ENCODE data around the gene TMEM181.
"Not testable (repeated sequence)": the region's sequence is repeated elsewhere in the genome, so short reads cannot be mapped to it uniquely, and the experiment has no call there.

Gene TMEM181, protein sequence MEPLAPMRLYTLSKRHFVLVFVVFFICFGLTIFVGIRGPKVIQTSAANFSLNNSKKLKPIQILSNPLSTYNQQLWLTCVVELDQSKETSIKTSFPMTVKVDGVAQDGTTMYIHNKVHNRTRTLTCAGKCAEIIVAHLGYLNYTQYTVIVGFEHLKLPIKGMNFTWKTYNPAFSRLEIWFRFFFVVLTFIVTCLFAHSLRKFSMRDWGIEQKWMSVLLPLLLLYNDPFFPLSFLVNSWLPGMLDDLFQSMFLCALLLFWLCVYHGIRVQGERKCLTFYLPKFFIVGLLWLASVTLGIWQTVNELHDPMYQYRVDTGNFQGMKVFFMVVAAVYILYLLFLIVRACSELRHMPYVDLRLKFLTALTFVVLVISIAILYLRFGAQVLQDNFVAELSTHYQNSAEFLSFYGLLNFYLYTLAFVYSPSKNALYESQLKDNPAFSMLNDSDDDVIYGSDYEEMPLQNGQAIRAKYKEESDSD

DNA sequence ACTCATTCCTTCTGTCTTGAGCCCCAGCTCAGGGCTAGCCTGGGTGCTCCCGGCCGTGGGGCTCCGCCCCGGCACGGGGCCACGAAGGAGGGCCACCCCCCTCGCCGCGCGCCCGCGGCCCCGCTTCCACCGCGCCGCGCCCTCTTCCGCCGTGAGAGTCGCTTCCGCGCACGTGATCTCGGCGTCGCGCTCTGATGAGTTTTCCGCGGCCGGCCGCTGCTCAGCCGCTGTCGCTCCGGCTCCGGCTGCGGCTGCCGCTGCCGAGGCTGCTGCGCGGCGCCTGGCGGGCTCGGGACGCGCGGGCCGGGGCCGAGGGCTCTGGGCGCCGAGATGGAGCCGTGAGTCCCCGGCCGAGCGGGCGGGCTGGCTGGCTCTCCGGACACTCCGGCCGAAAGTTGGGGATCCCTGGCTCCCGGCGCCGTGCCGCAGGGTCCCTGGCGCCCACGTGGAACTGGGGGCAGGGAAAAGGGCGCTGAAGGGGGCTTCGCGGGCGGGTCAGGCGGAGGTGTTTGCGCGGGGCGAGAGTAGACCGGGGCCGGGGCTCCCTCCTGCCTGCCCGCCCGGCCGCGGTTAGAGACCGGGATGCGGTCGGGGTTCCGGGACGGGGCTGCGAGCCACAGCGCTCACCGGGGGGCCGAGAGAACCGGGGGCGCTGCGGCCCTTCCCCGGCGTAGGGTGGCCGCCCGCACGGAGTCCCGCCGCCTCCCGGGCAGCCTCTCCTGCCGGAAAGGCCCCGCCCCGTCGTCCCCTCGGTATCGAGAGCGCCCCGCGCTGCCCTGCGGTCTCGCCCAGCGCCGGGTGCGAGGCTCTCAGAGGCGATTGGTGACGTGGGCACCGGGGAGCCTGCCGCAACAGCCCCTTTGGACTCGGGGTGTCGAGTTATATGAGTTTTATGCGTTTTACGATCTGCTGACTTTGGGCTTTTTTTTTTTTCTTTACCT is at the start of gene TMEM181:
TMEM181 (plus strand) TSS at position 197 of the 941 bp plus-strand sequence; CDS start at position 331, 134 bp downstream.
- Mint-ChIP-seq H3K4me1 (peaks cover 34% of the 10 kb centered on the region), H3K27ac (peak within 1 kb of the TSS; percentile 93), H3K36me3 (no peaks in the 10 kb centered on the region), H3K9me3 (no peaks in the 10 kb centered on the region), H3K27me3 (no peaks in the 10 kb centered on the region), H3K4me3 (peak within 1 kb of the TSS; percentile 96)

DNA sequence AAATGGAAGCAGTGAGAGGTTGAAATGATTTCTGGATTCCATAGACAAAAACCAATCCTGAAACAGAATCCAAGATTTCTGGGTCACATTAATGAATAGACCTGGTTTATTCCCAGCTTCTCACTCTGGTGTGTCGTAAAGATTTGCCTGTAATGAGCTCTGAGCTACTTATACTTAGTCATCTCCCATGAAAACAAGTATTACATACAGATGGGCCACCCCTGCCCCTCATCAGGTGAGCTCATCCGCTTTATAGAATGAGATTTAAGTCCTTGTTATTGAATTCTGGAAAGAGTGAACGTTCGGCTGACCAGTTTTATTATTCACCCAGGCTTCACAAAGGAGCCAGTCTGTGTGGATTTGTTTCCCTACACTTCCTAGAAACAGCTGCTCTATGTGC is 47.1 kb upstream of the TMEM181 start:
- H3K4me1 Mint-ChIP-seq: peaks cover 18% of the 10 kb centered on the region
- no peak overlapping the region for H3K27ac Mint-ChIP-seq
- no peaks in the 10 kb centered on the region for H3K36me3 Mint-ChIP-seq
- no peak overlapping the region for H3K4me3 Mint-ChIP-seq
- no peaks in the 10 kb centered on the region for H3K9me3 Mint-ChIP-seq
- no peaks in the 10 kb centered on the region for H3K27me3 Mint-ChIP-seq

DNA sequence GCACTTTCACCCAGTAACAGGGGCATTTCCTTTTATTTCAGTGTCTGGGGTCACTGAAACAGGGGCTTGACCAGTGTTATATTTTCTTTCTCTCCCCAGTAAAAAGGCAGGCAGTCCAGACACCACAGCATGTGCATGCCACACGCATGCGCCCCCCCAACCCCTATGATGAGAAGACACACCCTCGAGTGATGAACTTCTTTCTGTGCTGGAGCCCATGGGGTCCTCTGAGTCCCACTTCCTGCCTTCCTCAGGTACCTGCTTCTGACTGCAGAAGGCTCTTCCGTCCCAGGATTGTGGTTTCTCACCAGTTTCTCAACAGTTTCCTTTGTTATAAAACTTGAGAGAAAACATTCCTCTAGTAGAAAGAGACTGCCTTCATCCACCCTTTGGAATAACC is 45.7 kb upstream of the TMEM181 start:
- Mint-ChIP-seq H3K27ac (peak overlapping the region; percentile 8), H3K4me3 (no peak overlapping the region), H3K9me3 (no peaks in the 10 kb centered on the region), H3K36me3 (no peaks in the 10 kb centered on the region), H3K27me3 (no peaks in the 10 kb centered on the region), H3K4me1 (peaks cover 29% of the 10 kb centered on the region)

DNA sequence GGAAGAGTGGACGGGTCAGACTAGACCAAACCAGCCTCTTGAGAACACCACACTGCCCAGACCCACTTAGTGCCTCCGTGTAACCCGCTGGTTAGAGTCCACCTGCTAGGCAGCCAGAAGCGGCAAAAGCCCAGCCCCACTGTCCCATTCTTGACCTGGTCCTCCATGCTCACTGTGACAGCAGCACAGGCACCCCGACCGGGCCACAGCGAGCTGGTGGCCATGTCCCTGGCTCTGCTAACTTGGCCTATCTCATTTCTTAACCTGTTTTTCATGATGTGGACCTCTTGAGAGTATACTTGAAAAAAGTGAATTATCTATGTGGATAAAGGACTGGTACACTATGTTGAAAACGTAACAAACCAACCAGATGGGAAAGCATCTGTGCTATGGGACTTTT is 44.9 kb upstream of the TMEM181 start:
- H3K4me1 Mint-ChIP-seq: peaks cover 29% of the 10 kb centered on the region
- peaks cover 3% of the 10 kb centered on the region for H3K27me3 Mint-ChIP-seq
- no peaks in the 10 kb centered on the region for H3K9me3 Mint-ChIP-seq
- H3K27ac Mint-ChIP-seq: no peak overlapping the region
- no peaks in the 10 kb centered on the region for H3K36me3 Mint-ChIP-seq
- H3K4me3 Mint-ChIP-seq: no peak overlapping the region

DNA sequence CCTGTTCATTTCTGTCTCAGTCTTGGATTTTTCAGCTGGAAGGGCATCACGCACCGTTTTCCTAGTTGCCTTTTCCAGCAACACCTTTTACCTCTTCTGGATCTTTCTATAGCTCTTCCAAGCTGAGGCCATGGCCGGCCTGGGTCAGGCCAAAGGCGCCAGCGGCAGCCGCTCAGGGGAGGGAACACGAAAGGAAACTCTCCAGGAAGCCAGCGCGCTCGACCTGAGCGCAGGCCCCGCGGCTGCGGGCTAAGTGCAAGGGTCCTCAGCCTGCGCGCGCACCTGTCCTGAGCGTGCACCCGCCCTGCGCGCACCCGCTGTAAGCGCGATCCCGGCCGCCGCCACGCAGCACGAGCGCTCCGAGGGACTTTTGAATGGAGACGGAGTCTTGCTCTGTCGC is 43.8 kb upstream of the TMEM181 start:
- no peak overlapping the region for H3K27ac Mint-ChIP-seq
- no peaks in the 10 kb centered on the region for H3K36me3 Mint-ChIP-seq
- no peak overlapping the region for H3K4me3 Mint-ChIP-seq
- peaks cover 29% of the 10 kb centered on the region for H3K4me1 Mint-ChIP-seq
- H3K27me3 Mint-ChIP-seq: peaks cover 5% of the 10 kb centered on the region
- no peaks in the 10 kb centered on the region for H3K9me3 Mint-ChIP-seq

DNA sequence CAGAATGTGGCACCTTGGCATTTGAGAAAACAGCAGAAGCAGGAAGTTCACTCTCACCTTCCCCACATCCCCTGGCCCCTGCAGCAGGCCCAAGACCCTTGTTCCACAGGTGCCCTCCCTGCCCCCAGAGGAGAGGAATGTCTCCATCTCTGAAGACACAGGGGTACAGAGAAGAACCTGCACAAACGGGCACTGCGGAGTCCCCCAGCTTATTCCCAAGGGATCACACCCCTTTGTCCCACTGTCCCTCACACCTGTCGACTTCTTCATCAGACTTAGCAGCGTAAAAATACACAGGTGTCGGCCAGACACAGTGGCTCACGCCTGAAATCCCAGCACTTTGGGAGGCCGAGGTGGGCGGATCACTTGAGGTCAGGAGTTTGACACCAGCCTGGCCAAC is 42.9 kb upstream of the TMEM181 start:
- H3K4me3 Mint-ChIP-seq: no peak overlapping the region
- peaks cover 29% of the 10 kb centered on the region for H3K4me1 Mint-ChIP-seq
- H3K27ac Mint-ChIP-seq: no peak overlapping the region
- H3K36me3 Mint-ChIP-seq: no peaks in the 10 kb centered on the region
- H3K27me3 Mint-ChIP-seq: peaks cover 5% of the 10 kb centered on the region
- H3K9me3 Mint-ChIP-seq: no peaks in the 10 kb centered on the region

DNA sequence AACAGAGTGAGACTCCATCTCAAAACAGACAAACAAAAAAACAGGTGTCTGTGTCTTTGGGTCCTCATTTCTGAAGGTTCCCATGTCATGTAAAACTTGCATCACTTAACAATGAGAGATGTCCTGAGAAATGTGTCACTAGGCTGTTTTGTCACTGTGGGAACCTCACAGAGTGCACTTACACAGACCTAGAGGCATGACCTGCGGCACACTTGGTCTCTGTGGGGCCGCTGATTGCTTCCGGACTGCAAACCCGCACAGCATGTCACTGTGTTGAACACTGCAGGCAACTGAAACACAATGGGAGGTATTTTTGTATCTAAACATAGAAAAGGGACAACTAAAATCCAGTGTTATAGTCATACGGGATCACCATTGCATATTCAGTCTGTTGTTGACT is 42.3 kb upstream of the TMEM181 start:
- no peaks in the 10 kb centered on the region for H3K9me3 Mint-ChIP-seq
- H3K27ac Mint-ChIP-seq: no peak overlapping the region
- H3K4me3 Mint-ChIP-seq: peak overlapping the region; percentile 88
- H3K36me3 Mint-ChIP-seq: no peaks in the 10 kb centered on the region
- peaks cover 5% of the 10 kb centered on the region for H3K27me3 Mint-ChIP-seq
- peaks cover 29% of the 10 kb centered on the region for H3K4me1 Mint-ChIP-seq

DNA sequence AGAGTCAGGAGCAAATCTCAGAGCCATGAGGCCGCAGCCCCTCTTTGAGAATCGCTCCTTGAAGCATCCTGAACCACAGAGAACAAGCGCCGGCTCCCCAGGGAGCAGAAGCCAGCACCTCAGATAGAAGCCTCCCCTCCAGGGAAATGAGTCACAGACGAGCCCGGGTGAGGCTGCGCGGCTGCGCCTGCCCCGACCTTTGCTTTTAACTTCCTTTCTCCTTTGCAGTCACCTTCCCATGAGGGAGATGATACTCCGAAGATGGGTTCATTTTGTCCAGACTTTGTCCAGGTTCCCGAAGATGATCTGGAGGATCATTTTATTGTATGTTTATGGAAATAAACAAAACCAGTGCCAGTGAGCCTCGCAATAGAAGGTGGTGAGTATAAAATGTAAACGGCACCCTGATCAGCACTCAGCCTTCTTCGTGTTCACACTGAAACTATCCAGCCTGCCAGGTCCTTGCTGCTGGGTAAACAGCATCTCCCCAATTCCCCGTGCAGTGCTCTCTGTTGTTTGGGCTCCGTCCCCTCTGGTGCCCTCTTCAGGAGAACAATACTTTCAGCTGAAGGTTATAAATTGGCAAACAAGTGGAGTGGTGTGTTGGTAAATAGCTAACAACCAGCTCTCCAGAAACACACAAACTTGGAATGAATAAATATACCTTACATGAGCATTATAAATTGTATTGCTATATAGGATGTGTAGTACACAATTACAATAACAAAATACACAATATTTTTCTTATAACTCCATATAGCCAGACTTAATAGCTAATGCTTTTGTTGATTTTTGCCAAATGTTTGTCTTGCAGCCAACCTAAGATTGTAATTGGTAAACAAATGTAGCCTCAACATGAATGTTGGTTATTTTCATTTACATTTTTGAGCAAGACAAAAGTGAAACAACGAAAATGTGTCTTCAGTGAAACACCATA is 41.4 kb upstream of the TMEM181 start:
- Mint-ChIP-seq H3K9me3 (no peaks in the 10 kb centered on the region), H3K4me1 (peaks cover 29% of the 10 kb centered on the region), H3K27me3 (peaks cover 7% of the 10 kb centered on the region), H3K4me3 (peak overlapping the region; percentile 88), H3K27ac (peak overlapping the region; percentile 30), H3K36me3 (no peaks in the 10 kb centered on the region)

DNA sequence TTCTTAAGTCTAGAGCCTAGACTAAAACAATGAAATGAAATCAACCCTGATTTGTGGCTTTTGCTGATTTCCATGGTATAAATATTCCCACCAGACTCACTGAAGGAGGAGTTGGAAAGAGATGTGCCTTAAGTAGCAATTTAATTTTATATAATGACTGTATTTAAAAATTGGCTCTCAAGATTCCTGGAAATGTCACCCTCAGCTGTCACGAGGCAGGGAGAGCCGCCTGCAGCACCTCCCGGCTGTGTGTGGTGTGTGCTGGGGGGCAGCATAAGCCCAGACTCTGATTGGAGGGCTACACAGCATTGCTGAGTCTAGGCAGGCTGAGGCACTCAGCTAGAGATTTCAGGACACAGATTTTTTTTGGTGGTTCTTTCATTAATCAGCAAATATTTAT is 40.6 kb upstream of the TMEM181 start:
- Mint-ChIP-seq H3K4me3 (no peak overlapping the region), H3K27me3 (peaks cover 13% of the 10 kb centered on the region), H3K36me3 (no peaks in the 10 kb centered on the region), H3K9me3 (no peaks in the 10 kb centered on the region), H3K4me1 (peaks cover 23% of the 10 kb centered on the region), H3K27ac (no peak overlapping the region)

DNA sequence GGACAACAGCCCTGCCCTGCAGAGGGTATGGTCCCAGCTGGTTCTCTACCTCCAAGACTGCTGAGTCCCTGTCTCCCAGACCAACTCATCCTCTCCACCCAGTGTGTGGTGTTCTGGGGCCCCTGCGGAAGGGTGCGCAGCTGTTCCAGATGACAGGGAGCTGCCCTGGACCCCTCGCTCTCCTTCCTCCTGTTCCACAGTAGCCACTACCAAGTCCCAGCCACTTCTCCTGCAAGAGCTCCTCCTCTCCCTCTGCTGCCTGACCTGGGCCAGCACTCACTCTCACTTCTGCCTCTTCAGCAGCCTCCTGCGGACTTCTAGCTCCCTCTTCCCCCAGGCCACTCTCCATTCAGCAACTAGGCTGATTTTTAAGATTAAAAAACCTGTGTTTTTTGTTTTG is 40.1 kb upstream of the TMEM181 start:
- Mint-ChIP-seq H3K4me3 (no peak overlapping the region), H3K4me1 (peaks cover 18% of the 10 kb centered on the region), H3K36me3 (no peaks in the 10 kb centered on the region), H3K27me3 (peaks cover 16% of the 10 kb centered on the region), H3K27ac (no peak overlapping the region), H3K9me3 (no peaks in the 10 kb centered on the region)

DNA sequence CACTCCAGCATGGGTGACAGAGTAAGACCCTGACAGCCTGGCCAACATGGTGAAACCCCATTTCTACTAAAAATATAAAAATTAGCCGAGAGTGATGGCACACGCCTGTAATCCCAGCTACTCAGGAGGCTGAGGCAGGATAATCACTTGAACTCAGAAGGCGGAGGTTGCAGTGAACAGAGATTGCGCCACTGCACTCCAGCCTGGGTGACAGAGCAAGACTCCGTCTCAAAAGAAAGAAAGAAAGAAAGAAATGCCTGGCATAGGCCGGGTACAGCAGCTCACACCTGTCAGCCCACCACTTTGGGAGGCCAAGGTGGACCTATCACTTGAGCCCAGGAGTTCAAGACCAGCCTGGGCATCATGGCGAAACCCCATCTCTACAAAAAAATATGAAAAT is 38.9 kb upstream of the TMEM181 start:
- Mint-ChIP-seq H3K4me1 (peaks cover 15% of the 10 kb centered on the region), H3K27me3 (peaks cover 24% of the 10 kb centered on the region)
- not testable (repeated sequence) for H3K36me3 Mint-ChIP-seq, H3K4me3 Mint-ChIP-seq, H3K27ac Mint-ChIP-seq, H3K9me3 Mint-ChIP-seq

DNA sequence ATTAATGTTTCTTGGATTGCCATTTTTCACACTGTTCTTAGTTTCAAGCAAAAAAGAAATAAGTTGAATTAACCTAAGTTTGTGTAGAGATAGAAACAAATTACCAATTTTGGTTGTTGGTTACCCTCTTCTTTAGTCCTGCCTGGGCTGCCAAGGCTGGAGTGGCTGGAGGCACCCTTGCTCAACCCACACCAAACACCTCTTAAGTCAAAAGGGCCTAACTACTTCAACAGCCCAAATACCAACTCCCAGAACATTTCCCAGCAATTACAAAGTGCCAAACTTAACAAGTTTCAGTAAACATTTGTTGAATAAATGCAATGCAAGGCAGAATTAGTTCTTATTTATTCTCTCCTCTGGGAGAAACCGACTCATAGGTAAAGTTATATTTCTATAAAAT is 38.1 kb upstream of the TMEM181 start:
- no peak overlapping the region for H3K27ac Mint-ChIP-seq
- H3K4me3 Mint-ChIP-seq: no peak overlapping the region
- peaks cover 27% of the 10 kb centered on the region for H3K27me3 Mint-ChIP-seq
- H3K9me3 Mint-ChIP-seq: peaks cover 3% of the 10 kb centered on the region
- peaks cover 15% of the 10 kb centered on the region for H3K4me1 Mint-ChIP-seq
- no peaks in the 10 kb centered on the region for H3K36me3 Mint-ChIP-seq

DNA sequence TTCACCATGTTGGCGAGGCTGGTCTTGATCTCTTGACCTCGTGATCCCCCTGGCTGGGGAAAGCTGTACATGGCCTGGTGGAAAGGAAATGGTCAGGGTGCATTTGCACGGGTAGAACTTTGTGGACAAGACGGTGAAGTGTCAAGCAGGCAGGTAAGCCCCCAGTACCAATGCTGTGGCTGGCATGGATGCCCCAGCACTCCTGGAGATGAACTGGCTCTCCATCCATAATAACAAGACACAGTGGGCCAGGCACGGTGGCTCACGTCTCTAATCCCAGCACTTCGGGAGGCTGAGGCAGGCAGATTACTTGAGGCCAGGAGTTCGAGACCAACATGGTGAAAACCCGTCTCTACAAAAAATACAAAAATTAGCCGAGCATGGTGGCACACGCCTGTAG is 37.3 kb upstream of the TMEM181 start:
- Mint-ChIP-seq H3K4me3 (no peak overlapping the region), H3K27ac (no peak overlapping the region), H3K36me3 (no peaks in the 10 kb centered on the region), H3K9me3 (peaks cover 12% of the 10 kb centered on the region), H3K27me3 (peaks cover 30% of the 10 kb centered on the region), H3K4me1 (peaks cover 13% of the 10 kb centered on the region)

DNA sequence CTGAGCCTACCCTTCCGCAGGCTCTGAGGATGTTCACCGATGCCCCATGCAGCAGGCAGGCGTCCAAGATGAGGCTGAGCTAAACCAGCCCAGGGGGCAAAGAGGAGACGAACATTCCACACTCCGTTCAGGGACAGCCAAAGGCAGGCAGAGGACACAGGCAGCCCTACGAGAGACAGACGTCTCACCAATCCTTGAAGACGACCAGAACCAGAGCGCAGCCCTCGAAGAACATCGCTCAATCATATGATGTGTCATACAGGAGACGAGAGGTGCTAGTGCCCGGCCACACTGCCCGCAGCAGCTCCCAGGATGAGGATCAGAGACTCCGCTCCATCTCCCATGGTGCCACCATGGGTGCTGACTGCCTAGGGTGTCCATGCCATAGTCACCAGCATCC is 35.6 kb upstream of the TMEM181 start:
- H3K27ac Mint-ChIP-seq: no peak overlapping the region
- no peaks in the 10 kb centered on the region for H3K36me3 Mint-ChIP-seq
- no peaks in the 10 kb centered on the region for H3K4me1 Mint-ChIP-seq
- no peak overlapping the region for H3K4me3 Mint-ChIP-seq
- H3K27me3 Mint-ChIP-seq: peaks cover 37% of the 10 kb centered on the region
- peaks cover 14% of the 10 kb centered on the region for H3K9me3 Mint-ChIP-seq

DNA sequence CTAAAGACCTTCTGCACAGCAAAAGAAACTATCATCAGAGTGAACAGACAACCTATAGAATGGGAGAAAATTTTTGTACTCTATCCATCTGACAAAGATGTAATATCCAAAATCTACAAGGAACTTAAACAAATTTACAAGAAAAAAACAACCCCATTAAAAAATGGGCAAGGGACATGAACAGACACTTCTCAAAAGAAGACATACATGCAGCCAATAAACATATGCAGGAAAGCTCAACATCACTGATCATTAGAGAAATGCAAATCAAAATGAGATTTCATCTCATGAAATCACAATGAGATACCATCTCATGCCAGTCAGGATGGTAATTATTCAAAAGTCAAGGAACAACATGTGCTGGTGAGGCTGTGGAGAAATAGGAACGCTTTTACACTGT is 32.0 kb upstream of the TMEM181 start:
- Mint-ChIP-seq H3K27me3 (peaks cover 41% of the 10 kb centered on the region), H3K9me3 (peaks cover 15% of the 10 kb centered on the region)
- H3K27ac Mint-ChIP-seq, H3K4me3 Mint-ChIP-seq, H3K4me1 Mint-ChIP-seq, H3K36me3 Mint-ChIP-seq: not testable (repeated sequence)
